SK-N-SH treated with all-trans-retinoic acid at 6 μM for 48 hours (cell line): ENCODE data around the gene SLC38A10.

ENCODE experiments used
- ATAC-seq: fragments of 200-7000 bp; cut with Tn5 transposase; 3 replicates; pipeline ENCODE4 v1.9.1; 2020; ENCODE audit warnings: mild to moderate bottlenecking, moderate library complexity
- ARNTL ChIP-seq: fragments of 450-650 bp; formaldehyde crosslinking; IDR thresholded peaks from 2 replicates; pipeline ENCODE4 v1.5.0; 2020; ENCODE audit warnings: low read depth, mild to moderate bottlenecking, moderate library complexity, borderline replicate concordance
- CREB5 ChIP-seq: fragments of 250-450 bp; sonication (Bioruptor Pico); IDR thresholded peaks from 2 replicates; pipeline ENCODE4 v1.5.1; 2020; ENCODE audit warnings: low read depth, mild to moderate bottlenecking, moderate library complexity
- CSRNP3 ChIP-seq: fragments of 250-450 bp; sonication (Bioruptor Pico); IDR thresholded peaks from 2 replicates; pipeline ENCODE4 v1.5.1; 2021; ENCODE audit warnings: mild to moderate bottlenecking, moderate library complexity
- ESRRG ChIP-seq: fragments of 250-450 bp; sonication (Bioruptor Pico); IDR thresholded peaks from 2 replicates; pipeline ENCODE4 v1.6.1; 2021; ENCODE audit warnings: mild to moderate bottlenecking
- ISL1 ChIP-seq: fragments of 250-450 bp; sonication (Bioruptor Pico); IDR thresholded peaks from 2 replicates; pipeline ENCODE4 v2.1.2; 2022; ENCODE audit warnings: mild to moderate bottlenecking, moderate library complexity
- PPARA ChIP-seq: fragments of 250-450 bp; sonication (Bioruptor Pico); IDR thresholded peaks from 2 replicates; pipeline ENCODE4 v1.5.0; 2020; ENCODE audit warnings: mild to moderate bottlenecking, borderline replicate concordance
- SNAI2 ChIP-seq: fragments of 250-450 bp; sonication (Bioruptor Pico); IDR thresholded peaks from 2 replicates; pipeline ENCODE4 v1.5.0; 2020; ENCODE audit warnings: mild to moderate bottlenecking, moderate library complexity
- TCF4 ChIP-seq: fragments of 250-450 bp; sonication (Bioruptor Pico); IDR thresholded peaks from 2 replicates; pipeline ENCODE4 v1.8.0; 2021; ENCODE audit warnings: mild to moderate bottlenecking, moderate library complexity, borderline replicate concordance
- TSHZ2 ChIP-seq: fragments of 250-450 bp; sonication (Bioruptor Pico); IDR thresholded peaks from 2 replicates; pipeline ENCODE4 v1.5.0; 2020; ENCODE audit warnings: mild to moderate bottlenecking, moderate library complexity
- ZFP3 ChIP-seq: fragments of 250-450 bp; sonication (Bioruptor Pico); IDR thresholded peaks from 2 replicates; pipeline ENCODE4 v1.5.0; 2020; ENCODE audit warnings: mild to moderate bottlenecking, moderate library complexity
- ZNF565 ChIP-seq: fragments of 450-650 bp; formaldehyde crosslinking; conservative IDR thresholded peaks from 2 replicates; pipeline ENCODE4 v1.5.0; 2020; ENCODE audit warnings: low read depth, mild to moderate bottlenecking, moderate library complexity
- ZNF70 ChIP-seq: fragments of 450-650 bp; formaldehyde crosslinking; IDR thresholded peaks from 2 replicates; pipeline ENCODE4 v1.5.0; 2020; ENCODE audit warnings: mild to moderate bottlenecking, moderate library complexity
- ZNF8 ChIP-seq: fragments of 450-650 bp; formaldehyde crosslinking; IDR thresholded peaks from 2 replicates; pipeline ENCODE4 v1.5.0; 2020; ENCODE audit warnings: mild to moderate bottlenecking, moderate library complexity
- TF ChIP-seq, protein P1 (sequence below): fragments of 250-450 bp; sonication (Bioruptor Pico); IDR thresholded peaks from 2 replicates; pipeline ENCODE4 v1.8.0; 2020; ENCODE audit warnings: mild to moderate bottlenecking, moderate library complexity, borderline replicate concordance
- TF ChIP-seq, protein P2 (sequence below): fragments of 250-450 bp; sonication (Bioruptor Pico); IDR thresholded peaks from 2 replicates; pipeline ENCODE4 v1.8.0; 2021; ENCODE audit warnings: low read depth, mild to moderate bottlenecking, moderate library complexity, borderline replicate concordance

The SLC38A10 gene

GRCh38 chr17:81325714-81326358 lies 30.7 kb upstream of the SLC38A10 start:
- no peak for TF ChIP-seq PPARA (CRISPR knock-in tag)
- TF ChIP-seq, protein P1, sequence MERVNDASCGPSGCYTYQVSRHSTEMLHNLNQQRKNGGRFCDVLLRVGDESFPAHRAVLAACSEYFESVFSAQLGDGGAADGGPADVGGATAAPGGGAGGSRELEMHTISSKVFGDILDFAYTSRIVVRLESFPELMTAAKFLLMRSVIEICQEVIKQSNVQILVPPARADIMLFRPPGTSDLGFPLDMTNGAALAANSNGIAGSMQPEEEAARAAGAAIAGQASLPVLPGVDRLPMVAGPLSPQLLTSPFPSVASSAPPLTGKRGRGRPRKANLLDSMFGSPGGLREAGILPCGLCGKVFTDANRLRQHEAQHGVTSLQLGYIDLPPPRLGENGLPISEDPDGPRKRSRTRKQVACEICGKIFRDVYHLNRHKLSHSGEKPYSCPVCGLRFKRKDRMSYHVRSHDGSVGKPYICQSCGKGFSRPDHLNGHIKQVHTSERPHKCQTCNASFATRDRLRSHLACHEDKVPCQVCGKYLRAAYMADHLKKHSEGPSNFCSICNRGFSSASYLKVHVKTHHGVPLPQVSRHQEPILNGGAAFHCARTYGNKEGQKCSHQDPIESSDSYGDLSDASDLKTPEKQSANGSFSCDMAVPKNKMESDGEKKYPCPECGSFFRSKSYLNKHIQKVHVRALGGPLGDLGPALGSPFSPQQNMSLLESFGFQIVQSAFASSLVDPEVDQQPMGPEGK (CRISPR knock-in tag) = no peak
- no peak for TF ChIP-seq ZNF70 (CRISPR knock-in tag)
- TF ChIP-seq, protein P2, sequence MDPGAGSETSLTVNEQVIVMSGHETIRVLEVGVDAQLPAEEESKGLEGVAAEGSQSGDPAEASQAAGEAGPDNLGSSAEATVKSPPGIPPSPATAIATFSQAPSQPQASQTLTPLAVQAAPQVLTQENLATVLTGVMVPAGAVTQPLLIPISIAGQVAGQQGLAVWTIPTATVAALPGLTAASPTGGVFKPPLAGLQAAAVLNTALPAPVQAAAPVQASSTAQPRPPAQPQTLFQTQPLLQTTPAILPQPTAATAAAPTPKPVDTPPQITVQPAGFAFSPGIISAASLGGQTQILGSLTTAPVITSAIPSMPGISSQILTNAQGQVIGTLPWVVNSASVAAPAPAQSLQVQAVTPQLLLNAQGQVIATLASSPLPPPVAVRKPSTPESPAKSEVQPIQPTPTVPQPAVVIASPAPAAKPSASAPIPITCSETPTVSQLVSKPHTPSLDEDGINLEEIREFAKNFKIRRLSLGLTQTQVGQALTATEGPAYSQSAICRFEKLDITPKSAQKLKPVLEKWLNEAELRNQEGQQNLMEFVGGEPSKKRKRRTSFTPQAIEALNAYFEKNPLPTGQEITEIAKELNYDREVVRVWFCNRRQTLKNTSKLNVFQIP = no peak
- no peak for ATAC-seq

DNA sequence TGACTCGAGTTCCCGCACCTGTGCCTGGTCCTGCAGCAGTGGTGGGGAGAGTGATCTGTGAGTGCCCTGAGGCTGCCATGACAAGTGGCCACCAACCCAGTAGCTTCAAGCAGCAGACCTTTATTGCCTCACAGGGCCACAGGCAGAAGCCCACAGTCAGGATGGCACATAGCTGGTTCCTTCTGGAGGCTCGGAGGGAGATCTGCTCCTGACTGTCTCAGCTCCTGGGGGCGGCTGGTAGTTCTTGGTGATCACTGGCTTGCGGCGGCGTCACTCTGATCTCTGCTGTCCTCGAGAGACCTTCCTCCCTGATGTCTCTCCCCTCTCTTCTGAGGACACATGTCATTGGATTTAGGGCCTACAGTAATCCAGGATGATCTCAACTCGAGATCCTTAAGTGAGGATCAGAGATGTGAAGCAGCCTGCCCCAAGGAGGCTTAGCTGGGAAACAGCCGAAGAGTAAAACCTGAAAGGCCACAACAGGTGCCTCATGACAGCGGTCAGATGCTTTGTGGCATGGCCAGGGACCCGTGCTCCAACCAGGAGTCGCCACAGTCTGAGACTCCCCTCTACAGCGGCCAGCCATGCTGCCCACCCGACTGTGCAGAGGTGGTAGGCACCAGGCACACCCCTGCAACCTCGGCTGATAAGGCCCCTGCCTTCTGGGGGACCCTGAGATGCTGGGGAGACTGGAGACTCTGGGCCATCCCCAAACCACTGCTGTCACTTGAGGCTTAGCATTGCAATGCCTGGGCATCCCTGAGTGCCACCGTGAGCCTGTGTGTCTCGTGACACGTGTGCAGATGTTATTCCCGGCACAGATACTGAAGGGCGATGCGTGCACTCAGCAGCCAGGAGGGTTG lies 30.0 kb upstream of the SLC38A10 start:
- ATAC-seq = no peak
- TF ChIP-seq CSRNP3 (CRISPR knock-in tag) (no peak), ISL1 (CRISPR knock-in tag) (no peak), SNAI2 (CRISPR knock-in tag) (no peak)

GRCh38 chr17:81324177-81324850 lies 29.2 kb upstream of the SLC38A10 start:
- ATAC-seq = no peak
- TF ChIP-seq TCF4 (no peak), SNAI2 (CRISPR knock-in tag) (no peak), CREB5 (no peak), ARNTL (CRISPR knock-in tag) (no peak), ZFP3 (CRISPR knock-in tag) (no peak)

DNA sequence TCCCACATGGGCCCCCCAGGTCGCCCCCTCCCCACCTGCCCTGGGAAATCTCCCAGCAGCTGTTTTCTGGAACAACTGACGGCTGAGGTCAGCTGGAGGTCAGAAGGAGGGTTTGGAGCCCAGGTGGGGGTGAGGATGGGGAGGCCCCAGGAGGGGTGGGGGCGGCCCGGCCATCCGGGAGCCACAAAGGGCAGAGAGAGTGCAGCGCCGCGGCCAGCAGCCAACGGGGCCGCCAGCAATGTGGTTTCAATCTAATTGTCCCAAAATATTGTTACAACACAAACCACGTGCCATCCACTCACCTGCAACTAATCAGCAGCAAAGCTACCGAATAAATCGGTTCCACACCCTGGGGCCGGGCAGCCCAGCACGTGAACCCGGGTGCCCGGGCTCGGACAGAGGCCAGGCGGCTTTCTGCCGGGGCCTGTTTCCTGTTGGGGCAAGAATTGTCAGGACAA lies 28.3 kb upstream of the SLC38A10 start:
- peak; percentile 29 for ATAC-seq
- TF ChIP-seq ZNF70 (CRISPR knock-in tag) (peak; percentile 60; the same call in 1 of the 2 replicates), ZNF8 (CRISPR knock-in tag) (peak; percentile 59; the same call in 1 of the 2 replicates), ZNF565 (CRISPR knock-in tag) (0 out of 2 replicates have a peak, but pooled peaks have one; percentile 73), TCF4 (peak; percentile 85; the same call in 1 of the 2 replicates), ESRRG (CRISPR knock-in tag) (no peak), PPARA (CRISPR knock-in tag) (peak; percentile 76; the same call in 1 of the 2 replicates), TSHZ2 (peak; percentile 94), ARNTL (CRISPR knock-in tag) (no peak)
- TF ChIP-seq, all 23 proteins: peak for 6
